GM12873 (cell line): ENCODE results near the gene CFAP107.

Experiments used
- CTCF ChIP-seq: IDR thresholded peaks from 2 replicates; pipeline ENCODE4 v1.5.1; 2012; ENCODE audit warnings: low read depth, mild to moderate bottlenecking, moderate library complexity, low read length, control low read depth; ENCODE audit not compliant: insufficient read depth; ENCODE audit errors: missing control alignments

The CFAP107 gene

GRCh38 chr1:12745992-12746323, at the start of gene CFAP107:
TSS of gene CFAP107 (plus strand) at chr1:12746200. CDS start at chr1:12746431, 231 bp downstream.
- TF ChIP-seq CTCF: no peak

- TF ChIP-seq CTCF: no peak
These were observed 49.3 kb upstream of the CFAP107 start for GRCh38 chr1:12696658-12697057.

- TF ChIP-seq CTCF: no peak
These were observed 48.6 kb upstream of the CFAP107 start for GRCh38 chr1:12697397-12697796.

GRCh38 chr1:12703821-12704451, 42.1 kb upstream of the CFAP107 start:
- TF ChIP-seq CTCF: no peak

GRCh38 chr1:12706061-12706460, 39.9 kb upstream of the CFAP107 start:
- no peak for TF ChIP-seq CTCF

GRCh38 chr1:12708396-12709090, 37.5 kb upstream of the CFAP107 start:
- TF ChIP-seq CTCF: no peak

GRCh38 chr1:12709091-12709491, 36.9 kb upstream of the CFAP107 start:
- TF ChIP-seq CTCF: no peak
